Measurements from ENCODE around the gene BAIAP2L2.
"Not testable (repeated sequence)": the region's sequence is repeated elsewhere in the genome, so short reads cannot be mapped to it uniquely, and the experiment has no call there.

BAIAP2L2 gene

DNA sequence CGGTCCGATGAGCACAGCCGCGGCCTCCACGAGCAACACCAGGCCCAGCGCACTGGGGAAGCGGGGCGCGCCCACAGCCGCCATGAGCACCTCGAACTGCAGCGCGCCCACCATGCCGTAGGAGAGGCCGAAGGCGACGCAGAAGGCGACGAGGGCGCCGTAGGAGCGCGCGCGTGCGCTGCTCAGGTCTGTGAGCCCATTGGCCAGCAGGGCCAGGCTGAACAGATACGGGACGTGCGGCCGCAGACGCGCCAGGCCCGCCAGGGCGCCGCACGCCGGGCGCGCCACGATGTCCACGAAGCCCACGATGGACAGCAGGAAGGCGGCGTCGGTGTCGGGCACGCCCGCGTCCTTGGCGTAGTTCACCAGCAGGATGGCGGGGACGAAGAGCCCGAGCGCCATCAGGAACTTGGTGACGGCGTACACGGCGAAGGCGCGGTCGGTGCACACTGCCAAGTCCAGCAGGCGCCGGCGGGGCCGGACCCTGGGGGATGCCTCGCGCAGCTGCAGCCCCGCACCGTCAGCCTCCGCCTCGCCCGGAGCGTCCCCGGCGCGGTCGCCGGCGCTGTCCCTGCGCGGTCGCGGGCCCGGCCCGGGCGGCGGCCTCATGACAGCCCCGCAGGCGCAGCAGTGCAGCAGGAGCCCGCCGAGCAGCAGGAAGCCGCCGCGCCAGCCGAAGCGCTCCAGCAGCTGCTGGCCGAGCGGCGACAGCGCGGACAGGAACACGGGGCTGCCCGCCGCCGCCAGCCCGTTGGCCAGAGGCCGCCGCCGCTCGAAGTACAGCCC lies 29.4 kb downstream of the BAIAP2L2 start:
- no peak for DNase-seq (ENCODE audit: low read depth)

DNA sequence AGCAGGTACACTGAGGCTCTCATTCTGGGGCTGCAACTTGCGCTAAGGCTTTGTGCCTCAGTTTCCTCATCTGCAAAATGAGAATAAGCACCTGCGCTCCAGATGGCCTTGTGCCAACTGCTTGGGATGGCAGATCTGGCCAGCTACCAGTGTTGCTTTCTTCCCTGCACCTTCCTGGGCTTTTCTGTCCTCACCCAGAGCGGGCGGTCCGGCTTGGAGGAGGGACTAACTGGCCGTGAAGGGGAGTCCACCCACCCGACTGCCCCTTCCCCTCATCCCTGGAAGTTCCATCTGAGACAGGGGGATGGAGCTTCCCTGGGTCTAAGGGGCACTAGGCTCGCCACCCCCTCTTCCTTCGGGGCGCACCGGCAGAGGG lies 30.0 kb downstream of the BAIAP2L2 start:
- DNase-seq (ENCODE audit: low read depth), result no peak

DNA sequence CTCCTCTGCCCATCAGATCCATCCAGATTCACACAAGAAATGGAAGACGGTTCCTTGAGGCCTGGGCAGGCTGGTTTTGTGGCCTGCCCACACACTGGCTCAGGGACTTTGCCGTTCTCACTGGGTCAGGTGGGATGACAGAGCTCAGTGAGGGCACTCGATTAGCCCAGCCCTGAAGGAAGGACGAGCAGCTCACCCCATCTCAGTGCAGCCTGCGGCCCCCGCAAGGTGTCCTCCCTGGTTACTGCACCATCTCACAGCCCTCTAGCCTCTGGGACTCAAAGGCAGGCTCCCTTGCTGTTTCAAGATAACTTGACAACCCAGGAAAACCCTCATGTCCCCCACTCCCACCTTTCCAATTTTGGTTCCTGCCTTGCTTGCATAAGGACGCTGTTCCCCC lies 30.7 kb downstream of the BAIAP2L2 start:
- DNase-seq (ENCODE audit: low read depth), result no peak

DNA sequence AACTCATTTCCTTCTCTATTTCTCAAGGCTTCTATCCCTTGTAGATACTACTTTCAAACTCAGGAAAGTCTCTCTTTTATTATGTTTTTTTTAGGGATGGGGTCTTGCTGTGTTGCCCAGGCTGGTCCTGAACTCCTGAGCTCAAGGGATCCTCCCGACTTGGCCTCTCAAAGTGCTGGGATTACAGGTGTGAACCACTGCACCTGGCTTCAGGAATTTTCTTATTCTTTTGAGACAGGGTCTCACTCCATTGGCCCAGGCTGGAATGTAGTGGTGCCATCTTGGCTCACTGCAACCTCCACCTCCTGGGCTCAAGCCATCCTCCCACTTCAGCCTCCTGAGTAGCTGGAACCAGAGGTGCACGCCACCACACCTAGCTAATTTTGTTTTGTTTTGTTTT lies 31.3 kb downstream of the BAIAP2L2 start:
- DNase-seq (ENCODE audit: low read depth), result not testable (repeated sequence)

DNA sequence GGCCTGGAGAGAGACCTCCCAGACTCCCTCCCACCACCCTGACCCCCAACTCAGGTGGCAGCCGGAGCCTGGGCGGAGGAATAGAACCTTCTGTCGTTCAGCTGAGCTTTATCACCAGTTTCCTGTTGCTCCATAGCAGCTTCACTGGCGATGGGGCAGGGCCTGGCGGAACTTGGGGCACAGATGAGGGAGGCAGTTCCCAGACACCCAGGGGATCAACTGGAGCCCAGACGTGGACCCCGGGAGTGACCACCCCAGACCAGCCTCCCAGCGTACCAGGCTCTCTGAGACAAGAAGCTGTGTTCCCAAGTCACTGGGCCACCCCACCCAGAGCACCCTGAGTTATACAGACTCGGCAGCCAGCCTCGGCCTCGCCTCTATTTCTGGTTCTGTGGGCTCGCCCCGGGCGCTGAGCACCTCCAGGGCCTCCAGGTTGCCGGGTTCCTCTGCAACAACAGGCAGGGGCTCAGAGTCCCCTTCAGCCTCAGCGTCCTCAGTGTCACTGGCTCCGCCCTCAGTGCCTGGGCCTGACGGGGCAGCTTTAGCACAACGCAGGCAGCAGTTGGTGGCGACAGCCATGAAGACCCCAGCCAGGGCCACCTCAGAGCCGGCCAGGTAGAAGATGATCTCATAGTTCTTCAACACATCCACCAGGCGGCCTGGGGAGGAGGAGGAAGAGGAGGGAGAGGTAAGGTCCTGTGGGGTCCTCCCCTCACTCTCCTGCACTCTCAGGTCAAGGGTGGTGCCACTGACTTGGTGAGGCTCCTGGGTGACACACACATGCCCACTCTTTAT lies 32.2 kb downstream of the BAIAP2L2 start:
- DNase-seq (ENCODE audit: low read depth), result no peak

DNA sequence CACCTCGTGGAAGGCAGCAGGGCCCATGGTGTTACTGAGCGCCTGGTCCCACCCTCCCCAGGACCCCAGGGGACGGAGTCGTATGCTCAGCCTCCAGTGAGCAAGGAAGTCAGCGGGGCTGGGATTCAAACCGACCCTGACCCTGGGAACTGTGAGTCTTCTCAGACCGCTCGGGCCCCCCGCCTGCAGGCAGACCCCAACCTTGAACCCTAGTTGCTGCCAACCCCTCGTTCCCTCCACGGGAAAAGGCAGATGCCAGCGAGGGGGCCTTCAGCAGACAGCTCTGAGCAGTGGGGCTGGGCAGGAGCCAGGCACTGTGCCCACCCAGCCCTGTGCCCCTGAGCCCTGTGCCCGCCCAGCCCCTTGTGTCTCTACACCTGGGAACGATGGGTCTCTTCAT lies 32.9 kb downstream of the BAIAP2L2 start:
- DNase-seq (ENCODE audit: low read depth), result no peak

DNA sequence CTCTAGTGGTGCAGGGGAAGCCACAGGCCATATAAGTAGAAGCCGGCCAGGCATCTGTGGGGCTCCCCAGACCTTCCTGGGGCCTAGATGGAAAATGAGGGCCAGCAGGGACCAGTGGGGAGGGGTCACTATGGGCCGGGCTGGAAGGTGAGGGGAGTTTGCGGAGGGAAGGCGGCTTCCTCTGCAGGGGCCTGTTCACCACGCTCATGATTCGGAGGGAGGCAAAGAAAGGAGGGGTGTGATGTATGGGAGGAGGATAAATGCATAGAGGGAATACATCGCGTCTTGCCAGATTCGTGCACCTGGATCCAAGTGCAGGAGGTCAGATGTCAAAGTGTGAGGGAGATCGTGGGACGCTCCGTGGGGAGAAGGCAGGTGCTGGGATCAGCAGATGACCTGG lies 33.4 kb downstream of the BAIAP2L2 start:
- DNase-seq (ENCODE audit: low read depth), result no peak

DNA sequence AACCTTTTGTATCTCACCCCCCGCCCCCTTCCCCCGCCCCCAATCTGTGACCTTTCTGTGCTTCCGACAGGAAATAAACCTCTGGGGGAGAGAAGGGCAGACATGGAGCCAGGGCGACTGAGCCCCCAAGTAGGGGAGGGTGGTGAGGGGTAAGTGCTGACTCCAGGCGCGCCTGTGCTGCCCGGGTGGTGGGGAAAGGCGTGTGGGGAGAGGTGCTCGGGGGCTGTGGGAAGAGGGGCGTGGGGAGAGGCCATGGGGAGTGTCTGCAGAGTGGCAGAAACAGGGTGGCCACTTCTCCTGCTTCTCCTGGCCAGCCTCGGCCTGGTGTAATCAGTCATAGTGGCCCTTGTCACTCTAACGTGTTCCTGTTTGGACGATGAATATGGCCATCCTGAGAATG lies 34.5 kb downstream of the BAIAP2L2 start:
- DNase-seq (ENCODE audit: low read depth), result no peak

DNA sequence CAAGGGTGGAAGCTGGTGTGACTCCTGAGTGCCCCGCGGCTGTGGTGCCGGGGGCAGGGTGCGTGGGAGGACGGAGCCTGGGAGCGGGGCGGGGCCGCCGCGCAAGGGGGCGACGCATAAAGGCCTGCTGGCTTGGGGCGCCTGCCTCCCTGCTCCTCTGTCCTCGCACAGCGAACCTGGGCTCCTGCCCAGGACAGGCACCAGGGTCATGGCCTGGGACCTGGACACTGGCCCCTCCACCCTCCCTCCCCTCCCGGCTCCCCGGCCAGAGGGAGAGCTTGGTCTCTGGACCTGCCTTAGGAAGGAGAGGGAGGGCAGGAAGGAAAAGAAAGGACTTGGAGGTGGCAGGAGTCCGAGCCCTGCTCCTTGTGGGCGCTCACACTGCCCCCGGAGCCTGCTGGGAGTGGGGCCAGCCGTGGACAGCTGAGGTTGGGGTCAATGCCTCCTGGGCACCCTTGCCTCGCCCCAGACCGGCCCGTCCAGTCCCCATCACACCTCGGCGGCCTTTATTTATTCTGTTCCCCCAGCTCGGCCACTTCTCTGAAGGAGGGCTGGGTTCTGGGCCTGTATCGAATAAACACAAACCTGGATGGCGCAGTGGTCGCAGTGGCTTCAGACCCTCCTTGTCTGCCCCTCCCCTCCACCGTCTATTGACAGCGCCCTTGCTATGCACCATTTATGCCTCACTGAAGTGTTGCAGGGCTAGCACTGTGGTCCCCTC lies 35.2 kb downstream of the BAIAP2L2 start:
- DNase-seq (ENCODE audit: low read depth), result no peak

DNA sequence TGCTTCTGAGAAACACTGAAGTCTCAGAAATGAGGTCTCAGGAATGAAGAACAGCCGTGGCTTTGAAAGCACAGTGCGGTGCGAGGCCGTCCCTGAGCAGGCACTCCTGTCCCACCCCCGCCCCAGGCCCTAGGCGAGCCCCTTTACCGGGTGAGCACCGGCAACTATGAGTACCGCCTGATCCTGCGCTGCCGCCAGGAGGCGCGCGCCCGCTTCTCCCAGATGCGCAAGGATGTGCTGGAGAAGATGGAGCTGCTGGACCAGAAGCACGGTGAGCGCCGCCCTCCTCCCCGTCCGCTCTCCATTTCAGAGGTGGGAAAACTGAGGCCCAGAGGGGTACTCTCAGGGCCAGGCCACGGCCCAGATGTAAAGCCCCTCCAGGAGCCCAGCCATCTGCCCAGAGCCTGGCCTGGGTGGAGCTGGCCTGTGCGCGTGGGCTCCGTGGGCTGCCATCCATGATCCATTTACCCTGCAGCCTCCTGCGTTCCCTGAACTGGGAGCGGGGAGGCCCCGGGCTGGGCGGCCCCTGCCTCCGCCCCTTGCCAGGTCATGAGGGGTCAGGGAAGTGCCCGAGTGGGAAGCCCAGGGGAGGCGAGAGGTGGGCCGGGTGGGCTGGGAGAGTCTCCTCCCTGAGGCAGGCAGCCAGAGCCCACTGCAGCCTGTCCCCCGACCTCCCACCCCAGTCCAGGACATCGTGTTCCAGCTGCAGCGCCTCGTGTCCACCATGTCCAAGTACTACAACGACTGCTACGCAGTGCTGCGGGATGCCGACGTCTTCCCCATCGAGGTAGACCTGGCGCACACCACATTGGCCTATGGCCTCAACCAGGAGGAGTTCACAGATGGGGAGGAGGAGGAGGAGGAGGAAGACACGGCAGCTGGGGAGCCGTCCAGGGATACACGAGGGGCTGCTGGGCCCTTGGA lies 36.0 kb downstream of the BAIAP2L2 start:
- DNase-seq (ENCODE audit: low read depth), result no peak

DNA sequence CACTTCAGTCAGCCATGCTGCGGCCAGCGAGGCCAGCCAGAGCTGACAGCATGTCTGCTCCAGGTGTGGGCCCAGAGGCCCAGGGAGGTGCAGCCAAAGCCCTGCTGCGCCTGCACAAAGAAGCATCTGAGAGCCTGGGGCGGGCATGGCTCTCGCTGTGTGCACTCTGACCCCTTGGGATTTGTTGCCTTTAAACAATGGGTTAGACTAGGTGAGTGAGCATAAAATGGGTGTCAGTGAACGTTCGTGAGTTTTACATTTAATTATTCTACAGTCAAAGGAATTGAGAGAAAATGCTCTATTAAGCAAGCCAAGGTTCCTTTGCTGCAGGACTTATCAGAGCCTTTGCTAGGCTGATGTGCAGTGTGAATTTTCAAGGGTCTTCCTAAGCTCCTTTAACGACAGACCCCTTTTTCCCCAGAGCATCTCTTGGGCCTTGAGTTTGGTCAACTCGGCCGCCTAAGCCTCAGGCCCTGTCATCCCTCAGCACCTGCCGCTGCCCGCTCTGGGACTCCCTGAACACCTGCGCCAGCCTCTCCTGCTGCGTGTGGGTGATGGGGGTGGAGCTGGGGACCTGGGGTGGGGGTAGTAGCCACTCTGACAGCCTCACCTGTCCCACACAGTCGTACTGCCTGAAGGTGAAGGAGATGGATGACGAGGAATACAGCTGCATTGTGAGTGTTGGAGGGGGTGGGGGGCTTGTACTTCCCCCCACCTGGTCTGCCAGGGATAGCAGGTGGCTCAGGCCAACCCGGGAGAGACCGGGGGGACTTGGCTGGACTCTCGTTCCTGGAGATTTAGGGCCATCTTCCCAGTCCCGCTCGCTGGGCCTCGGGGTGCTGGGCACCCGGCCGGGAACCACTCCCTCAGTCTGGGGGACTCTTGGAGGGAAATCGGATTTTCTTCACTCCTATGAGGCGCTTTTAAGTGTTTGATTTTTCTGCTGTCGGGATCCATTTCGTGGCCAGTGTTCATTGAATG lies 37.0 kb downstream of the BAIAP2L2 start:
- DNase-seq (ENCODE audit: low read depth), result no peak

DNA sequence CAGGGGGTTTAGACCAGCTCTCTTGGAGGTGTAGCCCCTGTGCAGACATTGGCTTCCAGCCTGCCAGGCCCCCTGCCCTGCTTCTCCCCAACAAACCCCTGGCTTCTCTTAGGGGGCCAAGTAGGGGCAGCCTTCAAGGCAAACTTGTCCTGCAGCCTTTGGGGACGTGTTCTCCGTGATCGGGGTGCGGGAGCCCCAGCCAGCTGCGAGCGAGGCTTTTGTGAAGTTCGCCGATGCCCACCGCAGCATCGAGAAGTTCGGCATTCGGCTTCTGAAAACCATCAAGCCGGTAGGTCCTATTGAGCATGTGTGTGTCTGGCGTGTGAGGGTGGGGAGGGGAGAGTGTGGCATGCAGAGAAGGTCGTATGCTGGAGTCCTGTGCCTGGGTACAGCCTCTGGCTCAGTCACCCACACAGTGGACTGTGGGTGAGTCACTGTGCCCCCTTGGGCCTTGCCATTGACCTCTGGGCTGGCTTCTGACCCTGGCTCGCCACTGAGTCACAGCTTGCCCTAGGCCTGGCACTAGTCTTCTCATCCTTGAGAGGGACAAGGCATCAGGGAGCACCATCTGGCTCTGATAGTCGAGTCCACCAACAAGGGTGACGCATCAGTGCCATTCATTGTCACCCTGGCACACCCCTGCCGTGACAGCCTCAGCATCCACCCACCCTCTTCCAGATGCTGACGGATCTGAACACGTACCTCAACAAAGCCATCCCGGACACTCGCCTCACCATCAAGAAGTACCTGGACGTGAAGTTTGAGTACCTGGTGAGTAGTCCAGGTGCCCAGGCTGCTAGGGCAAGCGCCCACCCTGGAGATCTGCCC lies 37.9 kb downstream of the BAIAP2L2 start:
- no peak for DNase-seq (ENCODE audit: low read depth)

DNA sequence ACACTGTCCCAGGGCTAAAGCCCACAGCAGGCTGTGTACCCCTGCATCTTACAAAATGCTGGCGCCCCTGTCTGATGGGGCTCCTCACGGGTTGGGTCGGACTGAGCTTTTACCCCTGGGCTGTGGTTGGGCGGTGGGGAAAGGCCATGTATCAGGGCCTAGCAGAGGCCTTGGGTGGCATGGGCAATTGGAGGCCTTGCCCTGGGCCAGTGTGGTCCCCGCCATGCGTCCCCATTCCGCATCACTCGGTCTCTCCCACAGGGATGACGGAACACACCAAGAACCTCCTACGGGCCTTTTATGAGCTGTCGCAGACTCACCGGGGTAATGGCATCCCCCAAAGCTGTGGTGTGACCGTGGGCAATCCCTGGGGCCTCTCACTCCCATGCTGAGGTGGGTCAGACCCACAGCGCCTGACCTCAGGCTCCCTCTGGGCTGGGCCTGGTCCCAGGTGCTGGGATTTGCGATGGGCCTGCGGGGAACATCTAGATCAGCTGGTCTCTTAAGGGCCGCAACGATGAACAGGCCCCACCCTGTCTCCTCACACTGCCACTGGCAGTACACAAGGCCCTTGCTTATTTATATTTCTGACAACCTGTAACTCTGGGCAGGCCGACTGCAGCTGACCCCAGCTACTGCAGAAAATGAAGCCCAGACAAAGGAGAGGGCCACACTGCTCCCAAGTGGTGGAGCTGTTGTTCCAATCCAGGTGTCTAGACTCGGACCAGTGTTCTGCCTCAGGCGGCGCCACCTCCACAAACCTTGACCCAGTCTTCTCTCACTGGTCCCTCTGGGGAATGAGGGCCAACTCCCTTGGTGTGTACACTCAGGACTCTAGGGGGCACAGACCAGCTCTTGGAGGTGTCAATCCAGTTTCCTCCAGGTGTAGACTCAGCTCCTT lies 38.8 kb downstream of the BAIAP2L2 start:
- no peak for DNase-seq (ENCODE audit: low read depth)

DNA sequence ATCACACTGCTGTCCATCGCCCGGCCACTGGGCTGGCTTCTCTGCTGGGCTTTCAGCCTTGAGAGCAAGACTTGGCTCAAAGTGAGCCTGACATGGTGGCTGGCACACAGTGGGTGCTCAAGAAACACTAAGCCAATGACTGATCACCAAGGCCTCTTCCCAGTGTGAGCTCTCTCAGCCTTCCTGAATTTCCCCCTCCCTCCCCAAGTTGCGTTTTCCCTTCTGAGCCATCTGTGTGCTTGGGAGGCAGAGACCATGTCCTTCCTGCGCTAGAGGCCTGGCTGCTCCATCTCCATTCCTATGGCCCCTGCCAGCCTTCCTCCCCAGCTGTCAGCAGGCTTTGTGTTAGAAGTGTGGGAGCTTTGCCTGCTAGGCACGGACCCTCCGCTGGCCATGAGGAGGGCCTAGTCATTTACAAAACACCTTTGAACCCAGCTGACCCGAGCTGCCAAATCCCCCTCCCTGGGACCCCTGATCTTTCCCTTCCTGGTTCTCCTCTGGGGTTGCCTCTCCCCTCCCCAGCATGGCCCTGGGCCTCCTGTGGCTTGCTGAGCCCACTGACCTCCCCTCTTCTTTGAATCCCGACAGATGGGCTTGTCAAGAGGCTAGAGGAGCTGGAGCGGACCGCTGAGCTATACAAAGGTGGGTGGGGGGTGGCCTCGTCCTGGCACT lies 40.1 kb downstream of the BAIAP2L2 start:
- DNase-seq (ENCODE audit: low read depth), result no peak

DNA sequence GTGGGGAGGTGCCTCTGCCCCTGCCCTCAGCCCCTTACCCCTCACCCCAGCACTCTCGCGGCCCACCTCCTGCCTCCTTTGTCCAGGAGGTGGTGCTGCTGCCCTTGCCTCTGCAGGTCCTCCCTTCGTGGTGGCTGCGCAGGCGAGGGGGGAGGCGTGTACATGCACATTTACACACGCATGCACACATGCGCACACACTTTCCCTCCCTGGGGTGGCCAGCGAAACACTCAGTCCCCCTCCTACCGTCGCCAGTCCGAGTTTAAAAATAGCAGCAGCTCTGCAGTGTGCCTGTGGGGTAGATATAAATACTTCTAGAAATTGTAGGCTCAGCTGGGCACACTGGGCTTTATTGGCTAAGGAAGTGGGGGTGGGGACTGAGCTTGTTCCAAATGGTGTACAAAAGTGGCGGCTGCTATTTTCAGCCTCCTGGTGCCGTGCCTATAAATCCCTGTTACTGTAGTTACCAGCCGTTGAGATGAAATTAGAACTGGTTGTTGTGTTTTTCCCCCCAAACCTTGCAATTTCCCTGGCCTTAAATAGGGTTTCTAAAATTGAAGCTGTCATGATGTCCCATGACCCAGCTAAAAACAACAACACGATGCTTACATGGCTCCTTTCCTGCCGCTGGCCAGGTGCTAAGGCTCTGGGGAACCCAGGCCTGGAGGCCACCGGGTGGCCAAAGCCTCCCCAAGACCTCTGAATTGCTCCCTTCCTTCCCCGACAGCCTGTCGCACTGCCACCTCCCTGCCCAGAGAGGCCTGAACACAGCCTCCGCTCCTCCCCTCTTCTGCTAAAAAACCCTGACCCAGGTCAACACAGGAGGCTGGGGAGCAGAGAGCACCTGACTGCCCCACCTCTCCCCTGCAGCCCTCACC lies 40.9 kb downstream of the BAIAP2L2 start:
- DNase-seq (ENCODE audit: low read depth), result no peak

DNA sequence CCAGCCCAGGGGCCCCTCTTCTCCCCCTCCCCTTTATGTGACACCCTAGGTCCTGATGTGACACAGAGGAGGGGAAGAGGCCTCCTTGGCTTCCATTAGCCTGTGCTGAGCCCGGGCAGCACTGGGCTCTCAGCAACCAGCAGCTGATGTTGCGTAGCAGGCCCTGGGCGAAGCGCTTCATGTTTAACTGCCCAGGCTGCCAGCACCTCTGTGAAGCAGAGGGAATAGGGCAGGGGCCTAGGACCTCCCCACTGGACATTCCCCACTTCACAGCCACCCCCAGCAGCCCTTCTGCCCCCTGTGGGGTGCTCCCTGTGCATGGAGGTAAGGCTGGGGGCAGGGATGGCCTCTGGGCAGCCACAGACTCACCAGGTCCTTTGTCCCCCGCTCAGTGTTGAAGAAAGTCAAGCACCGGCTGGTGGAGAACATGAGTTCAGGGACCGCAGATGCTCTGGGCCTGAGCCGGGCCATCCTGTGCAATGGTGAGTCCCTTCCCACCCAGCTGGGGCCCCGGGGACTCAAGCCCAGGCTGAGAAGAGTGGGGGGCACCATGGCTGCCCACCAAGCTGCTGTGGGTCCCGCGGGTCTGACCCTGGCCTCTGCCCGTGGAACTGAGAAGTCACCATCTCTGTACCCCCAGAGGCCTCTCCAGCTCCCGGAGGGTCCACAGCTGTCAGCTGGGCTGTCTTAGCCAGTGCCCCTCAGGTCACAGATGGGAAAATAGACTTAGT lies 41.7 kb downstream of the BAIAP2L2 start:
- DNase-seq (ENCODE audit: low read depth), result no peak
